Ramos (cell line): ENCODE results near the gene MSI2.

Experiments used
- in situ Hi-C: fragments of 300-500 bp; cut with MboI; formaldehyde crosslinking; loops from one replicate; pipeline ENCODE4 v1.14.3; 2022; ENCODE audit warnings: low sequenced_read_pairs; ENCODE audit not compliant: unreplicated experiment

MSI2 gene

GRCh38 chr17:57423541-57423940 is 167.2 kb downstream of the MSI2 start:
- in situ Hi-C loops, result no loop called here

- in situ Hi-C loops, result no loop called here
Observed at GRCh38 chr17:57424273-57424672, 167.9 kb downstream of the MSI2 start.

DNA sequence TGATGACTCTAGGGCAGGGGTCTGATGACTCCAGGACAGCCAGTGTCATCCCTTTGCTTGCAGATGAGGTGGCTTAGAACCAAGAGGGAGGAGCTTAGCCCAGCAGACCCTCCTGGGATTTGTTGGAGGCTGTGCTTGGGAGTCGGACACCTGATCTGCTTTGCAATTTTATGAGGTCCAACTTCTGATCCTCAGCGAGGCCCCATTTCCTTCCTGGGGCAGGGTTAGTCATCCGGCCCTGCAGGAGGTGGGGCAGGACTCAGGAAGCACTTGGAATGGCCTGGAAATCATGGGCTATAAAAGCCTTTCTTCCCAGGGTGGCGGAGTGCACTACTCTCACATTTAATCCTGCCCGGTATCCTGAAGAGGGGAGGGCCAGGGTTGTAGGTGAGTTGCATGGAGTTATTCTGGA is 168.5 kb downstream of the MSI2 start:
- in situ Hi-C loops, result no loop called here

- in situ Hi-C loops, result no loop called here
Observed at GRCh38 chr17:57425431-57425830, 169.1 kb downstream of the MSI2 start.

- in situ Hi-C loops, result no loop called here
Observed at GRCh38 chr17:57425903-57426880, 169.9 kb downstream of the MSI2 start.

GRCh38 chr17:57429966-57430365 is 173.6 kb downstream of the MSI2 start:
- in situ Hi-C loops, result no loop called here

GRCh38 chr17:57431415-57431814 is 175.1 kb downstream of the MSI2 start:
- in situ Hi-C loops, result no loop called here

GRCh38 chr17:57432507-57433277 is 176.4 kb downstream of the MSI2 start:
- in situ Hi-C loops, result no loop called here

- in situ Hi-C loops, result no loop called here
Observed at GRCh38 chr17:57433452-57433851, 177.1 kb downstream of the MSI2 start.

- in situ Hi-C loops, result no loop called here
Observed at GRCh38 chr17:57434361-57434760, 178.0 kb downstream of the MSI2 start.

- in situ Hi-C loops, result no loop called here
Observed at GRCh38 chr17:57436565-57436964, 180.2 kb downstream of the MSI2 start.

- in situ Hi-C loops, result no loop called here
Observed at GRCh38 chr17:57438066-57438731, 181.9 kb downstream of the MSI2 start.

GRCh38 chr17:57439651-57440050 is 183.3 kb downstream of the MSI2 start:
- in situ Hi-C loops, result no loop called here

DNA sequence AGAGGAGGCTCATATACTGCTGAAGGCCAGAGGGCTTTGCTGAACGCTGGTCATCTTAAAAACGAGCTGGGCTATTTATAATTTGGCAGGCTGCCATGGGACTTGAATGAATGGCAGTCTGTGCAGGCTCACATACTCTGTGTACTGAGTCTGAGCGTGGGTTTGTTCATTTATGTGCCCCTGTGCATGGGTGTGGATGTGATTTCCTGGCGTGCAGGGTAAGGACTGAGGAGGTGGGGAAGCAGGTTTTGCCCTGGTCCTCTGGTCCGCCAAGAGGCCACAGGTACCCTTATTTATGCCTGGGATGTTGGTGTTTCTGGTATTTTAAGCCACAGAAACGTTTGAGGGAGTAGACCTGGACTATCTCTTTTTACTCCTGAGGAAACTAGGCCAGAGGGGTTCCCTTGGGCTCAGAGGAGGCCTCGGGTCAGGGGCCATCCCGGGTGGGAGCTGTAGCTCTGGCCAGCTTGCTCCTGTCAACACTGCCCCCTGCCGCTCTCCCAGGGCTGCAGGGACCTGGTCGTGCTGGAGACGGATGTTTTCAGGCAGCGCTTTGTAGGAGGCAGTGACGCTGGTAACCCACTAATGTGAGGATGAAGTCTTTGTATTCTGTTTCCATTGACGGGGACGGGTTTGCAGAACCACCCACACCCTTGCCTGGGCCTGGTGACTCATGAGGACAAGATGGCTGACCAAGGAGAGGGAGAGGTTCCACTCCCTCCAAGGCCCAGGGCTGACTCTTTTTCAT is 184.4 kb downstream of the MSI2 start:
- in situ Hi-C loops, result no loop called here

DNA sequence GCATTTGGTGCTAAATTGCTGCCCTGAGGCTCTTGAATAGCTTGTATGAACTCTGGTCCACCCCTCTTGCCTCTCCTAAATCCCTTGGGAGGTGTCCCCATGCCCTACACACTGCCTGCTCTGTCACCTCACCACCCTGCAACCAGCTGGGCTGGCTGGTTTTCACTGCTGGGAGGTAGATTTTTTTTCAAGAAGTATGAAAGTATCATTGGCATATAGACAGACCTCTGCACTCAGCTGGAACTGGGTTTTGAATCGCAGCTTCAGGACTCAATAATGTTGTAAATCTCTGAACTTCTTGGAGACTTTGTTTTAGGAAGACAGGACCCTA is 184.9 kb downstream of the MSI2 start:
- in situ Hi-C loops, result no loop called here

DNA sequence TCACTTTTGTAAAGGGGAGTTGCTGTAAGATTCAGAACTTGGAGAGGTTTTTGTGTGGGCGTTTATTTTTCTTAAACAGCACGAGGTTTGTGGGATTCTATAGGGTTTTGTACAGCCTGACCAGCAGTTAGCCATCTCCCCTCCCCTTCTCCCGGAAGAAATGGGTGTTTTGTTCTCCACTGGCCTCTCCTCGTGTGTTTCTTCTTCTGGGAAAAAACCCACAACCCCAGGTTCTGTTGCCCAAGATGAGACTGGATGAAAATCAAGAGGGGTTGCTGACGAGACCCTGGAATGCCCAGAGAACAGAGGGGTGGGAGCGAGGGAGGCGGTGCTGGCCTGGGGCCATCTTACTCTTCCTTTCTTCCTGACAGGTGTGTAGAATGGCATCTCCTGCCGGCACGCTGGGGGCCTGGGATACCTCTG is 186.1 kb downstream of the MSI2 start:
- in situ Hi-C loops, result no loop called here

DNA sequence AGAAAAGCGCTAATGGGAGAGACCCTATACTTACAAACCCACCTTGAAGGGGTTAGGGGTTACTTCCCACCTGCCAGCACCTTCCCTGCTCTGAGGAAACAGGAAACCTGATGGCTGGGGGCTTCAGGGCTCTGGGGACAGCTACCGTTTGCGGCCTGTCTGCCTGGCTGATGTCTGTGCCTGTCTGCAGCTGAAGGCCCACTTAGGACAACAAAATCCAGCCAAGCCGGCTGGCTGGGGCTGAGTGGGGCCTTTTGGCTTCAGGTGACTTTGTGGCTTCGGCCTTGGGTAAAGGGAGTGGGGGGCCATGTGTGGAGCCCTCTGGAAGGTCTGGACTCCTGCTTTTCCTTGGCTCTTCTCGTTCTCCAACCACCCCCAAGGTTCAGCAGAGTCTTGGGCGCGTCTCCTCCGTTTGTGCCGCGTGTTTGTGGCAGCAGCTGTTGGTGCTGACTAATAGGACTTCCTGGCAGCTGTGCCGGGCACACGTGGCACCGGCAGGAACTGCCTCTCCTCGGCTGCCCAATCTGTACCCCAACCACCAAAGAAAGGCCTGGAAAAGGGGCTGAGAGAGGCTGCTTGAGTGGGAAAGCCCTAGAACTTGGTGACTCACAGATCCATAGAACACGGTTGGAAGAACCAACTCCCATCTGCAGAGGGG is 186.7 kb downstream of the MSI2 start:
- in situ Hi-C loops, result no loop called here

- in situ Hi-C loops, result no loop called here
Observed at GRCh38 chr17:57443781-57444180, 187.5 kb downstream of the MSI2 start.

DNA sequence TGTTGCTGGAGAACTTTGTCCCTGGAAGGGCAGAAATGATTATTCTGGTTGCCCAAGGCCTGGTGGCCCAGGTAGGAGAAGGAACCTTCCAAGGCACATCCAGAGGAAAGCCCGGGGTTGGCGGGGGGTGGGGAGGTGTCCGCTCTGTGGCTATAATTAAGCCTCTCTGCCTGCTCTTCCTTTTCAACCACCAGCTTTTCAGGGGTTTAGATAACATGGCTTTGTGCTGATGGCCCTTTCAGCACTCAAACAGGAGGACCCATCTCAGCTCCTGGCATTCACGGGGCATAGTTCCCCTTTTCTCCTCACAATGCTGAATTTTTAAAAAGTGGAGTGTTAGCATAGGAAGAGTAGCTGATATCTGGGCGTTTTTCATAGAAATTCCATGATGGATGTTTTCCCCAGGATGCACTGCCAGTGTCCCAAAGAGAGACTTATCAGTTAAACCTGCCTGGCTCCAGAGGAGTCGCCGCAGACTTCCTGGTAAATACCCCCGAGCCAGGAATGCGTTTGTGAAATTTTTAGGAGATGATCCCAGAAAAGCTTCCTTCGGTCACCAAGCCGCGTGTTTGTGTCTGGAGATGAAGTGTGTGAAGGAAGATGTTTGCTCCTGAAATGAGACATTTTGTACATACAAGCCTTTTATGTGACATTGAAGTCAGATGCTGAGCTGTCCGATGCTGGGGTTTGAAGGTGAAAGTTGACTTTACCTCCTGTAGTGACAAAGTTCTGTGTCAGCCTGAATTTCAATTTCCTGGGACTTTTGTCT is 188.5 kb downstream of the MSI2 start:
- in situ Hi-C loops, result no loop called here
